Measurements from ENCODE around the gene SCYL2. TPM values are rescaled to one million over a fixed set of nuclear protein-coding genes. Genes with fewer than 3 reads are reported as not detected.

Gene SCYL2
- total RNA-seq, 1 donor from 2014 or later, result 73.3 TPM

- no peak for TF ChIP-seq CTCF (IDR thresholded peaks at IDR 0.05; ENCODE audit: unreplicated experiment)
- no peak overlapping the region for H3K27ac Mint-ChIP-seq
- no peaks in the 10 kb centered on the region for H3K4me1 Mint-ChIP-seq (ENCODE audit: low read depth)
- H3K27me3 Mint-ChIP-seq, result no peaks in the 10 kb centered on the region
- H3K4me3 Mint-ChIP-seq (ENCODE audit: low read depth), result no peak overlapping the region
- H3K9me3 Mint-ChIP-seq (ENCODE audit: low read depth), result peaks cover 7% of the 10 kb centered on the region
- no peak for DNase-seq (ENCODE audit: low spot score, unreplicated experiment)
- peaks cover 4% of the 10 kb centered on the region for H3K36me3 Mint-ChIP-seq (ENCODE audit: insufficient read depth)
These were observed 27.4 kb upstream of the SCYL2 start for GRCh38 chr12:100239589-100239988.

GRCh38 chr12:100243137-100243536, 23.8 kb upstream of the SCYL2 start:
- Mint-ChIP-seq H3K9me3 (ENCODE audit: low read depth) (no peaks in the 10 kb centered on the region), H3K36me3 (ENCODE audit: insufficient read depth) (no peaks in the 10 kb centered on the region), H3K4me1 (ENCODE audit: low read depth) (no peaks in the 10 kb centered on the region), H3K27me3 (no peaks in the 10 kb centered on the region), H3K27ac (no peak overlapping the region), H3K4me3 (ENCODE audit: low read depth) (no peak overlapping the region)
- no peak for TF ChIP-seq CTCF (IDR thresholded peaks at IDR 0.05; ENCODE audit: unreplicated experiment)
- DNase-seq (ENCODE audit: low spot score, unreplicated experiment), result no peak

GRCh38 chr12:100247765-100248164, 19.2 kb upstream of the SCYL2 start:
- no peak for TF ChIP-seq CTCF (IDR thresholded peaks at IDR 0.05; ENCODE audit: unreplicated experiment)
- H3K36me3 Mint-ChIP-seq (ENCODE audit: insufficient read depth), result no peaks in the 10 kb centered on the region
- DNase-seq (ENCODE audit: low spot score, unreplicated experiment), result no peak
- H3K27ac Mint-ChIP-seq, result no peak overlapping the region
- H3K4me3 Mint-ChIP-seq (ENCODE audit: low read depth), result no peak overlapping the region
- no peaks in the 10 kb centered on the region for H3K27me3 Mint-ChIP-seq
- peaks cover 5% of the 10 kb centered on the region for H3K4me1 Mint-ChIP-seq (ENCODE audit: low read depth)
- H3K9me3 Mint-ChIP-seq (ENCODE audit: low read depth), result no peaks in the 10 kb centered on the region

GRCh38 chr12:100248886-100249285, 18.1 kb upstream of the SCYL2 start:
- Mint-ChIP-seq H3K9me3 (ENCODE audit: low read depth) (no peaks in the 10 kb centered on the region), H3K36me3 (ENCODE audit: insufficient read depth) (no peaks in the 10 kb centered on the region), H3K4me1 (ENCODE audit: low read depth) (peaks cover 5% of the 10 kb centered on the region), H3K27ac (no peak overlapping the region), H3K27me3 (no peaks in the 10 kb centered on the region), H3K4me3 (ENCODE audit: low read depth) (no peak overlapping the region)
- TF ChIP-seq CTCF (IDR thresholded peaks at IDR 0.05; ENCODE audit: unreplicated experiment), result no peak
- no peak for DNase-seq (ENCODE audit: low spot score, unreplicated experiment)

GRCh38 chr12:100249941-100250340, 17.0 kb upstream of the SCYL2 start:
- no peaks in the 10 kb centered on the region for H3K36me3 Mint-ChIP-seq (ENCODE audit: insufficient read depth)
- no peak for TF ChIP-seq CTCF (IDR thresholded peaks at IDR 0.05; ENCODE audit: unreplicated experiment)
- DNase-seq (ENCODE audit: low spot score, unreplicated experiment), result no peak
- H3K9me3 Mint-ChIP-seq (ENCODE audit: low read depth), result no peaks in the 10 kb centered on the region
- H3K4me3 Mint-ChIP-seq (ENCODE audit: low read depth), result no peak overlapping the region
- peaks cover 5% of the 10 kb centered on the region for H3K4me1 Mint-ChIP-seq (ENCODE audit: low read depth)
- H3K27ac Mint-ChIP-seq, result no peak overlapping the region
- H3K27me3 Mint-ChIP-seq, result no peaks in the 10 kb centered on the region
